Measurements from ENCODE around the gene GGN. TPM values are rescaled to one million over a fixed set of nuclear protein-coding genes. Genes with fewer than 3 reads are reported as not detected.
A peak's percentile ranks its signal among the peaks of the same experiment; 100 is the strongest.

GGN gene
- total and polyA plus RNA-seq, 12 donors = 0.13 to 0.57 (median 0.38) TPM; not detected in 6

DNA sequence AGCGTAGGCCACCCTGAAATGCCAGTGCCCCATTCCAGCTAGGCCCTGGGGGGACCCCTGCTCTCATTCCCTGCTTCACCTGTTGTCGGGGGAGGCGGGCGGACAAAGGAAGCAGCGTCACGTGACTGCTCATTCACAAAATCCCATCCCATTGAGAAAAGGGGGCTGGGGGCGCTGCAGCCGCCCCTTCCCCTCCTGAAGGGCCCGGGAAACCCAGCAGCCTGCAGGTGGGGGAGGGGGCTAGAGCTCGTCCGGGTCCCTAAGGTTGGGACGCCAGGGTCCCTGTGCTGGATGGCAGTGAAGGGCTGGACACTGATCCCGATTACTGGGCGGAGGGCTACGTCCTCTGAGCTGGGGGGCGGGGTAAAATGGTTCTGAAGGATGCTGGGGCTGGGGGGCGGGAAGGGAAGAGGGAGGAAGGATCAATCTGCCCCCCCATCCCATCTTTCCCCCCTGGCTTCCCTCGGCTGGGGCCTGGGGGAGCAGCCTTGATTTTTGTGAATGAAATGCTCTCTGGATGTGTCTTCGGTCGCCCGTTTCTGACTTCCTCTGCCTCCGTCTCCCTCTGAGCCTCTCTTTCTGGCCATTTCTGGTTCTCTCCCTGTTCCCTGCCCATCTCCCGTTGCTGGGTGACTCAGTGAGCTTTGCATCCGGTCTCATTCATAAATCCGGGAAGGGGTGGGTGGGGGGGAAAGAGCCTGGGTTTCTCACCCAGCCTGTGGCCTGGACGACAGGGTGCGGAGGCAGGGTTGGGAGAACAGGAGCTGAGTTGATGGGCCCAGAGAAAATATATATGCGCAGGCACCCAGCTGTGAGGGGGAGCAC is 1.5 kb upstream of the GGN start:
- ATAC-seq = no peak
- no peak for TF ChIP-seq CTCF (IDR thresholded peaks at IDR 0.05)
- peaks cover 15 to 52% (median 33%) of the 10 kb centered on the region in 9 donors for H3K4me1 ChIP-seq
- WGBS, 2 donors = 4 to 8% methylated on average over 26 to 28 of the region's 28 CpGs
- peaks cover 0 to 22% (median under 1%) of the 10 kb centered on the region in 9 donors for H3K36me3 ChIP-seq
- H3K4me3 ChIP-seq = peak overlapping the region in 9 of 10 donors; percentile 33 to 64 (median 57)
- DNase-seq = no peak
- intact Hi-C loops (cut with DNase I) = no loop called here
- peak overlapping the region in 7 of 10 donors; percentile 22 to 87 (median 52) for H3K27ac ChIP-seq
- H3K27me3 ChIP-seq = peaks cover 0 to 81% (median 8%) of the 10 kb centered on the region in 7 donors
- no peaks in the 10 kb centered on the region for H3K9me3 ChIP-seq

- Histone ChIP-seq H3K36me3 (peaks cover 0 to 30% (median 8%) of the 10 kb centered on the region in 9 donors), H3K27me3 (peaks cover 0 to 73% (median 0%) of the 10 kb centered on the region in 7 donors), H3K4me1 (peaks cover 15 to 51% (median 33%) of the 10 kb centered on the region in 9 donors), H3K27ac (peak within 1 kb of the TSS in 7 of 10 donors; percentile 22 to 87 (median 52)), H3K9me3 (no peaks in the 10 kb centered on the region), H3K4me3 (peak within 1 kb of the TSS; percentile 33 to 64 (median 54))
- intact Hi-C loops (cut with DNase I) = no loop called here
- peak in 5 of 8 donors; percentile 8 to 28 (median 15) for ATAC-seq
- WGBS, 2 donors = 1% methylated on average over 38 to 41 of the region's 46 CpGs
- no peak for TF ChIP-seq CTCF (IDR thresholded peaks at IDR 0.05)
- peak in 1 of 2 donors; percentile 23 for DNase-seq
These were observed 691 bp upstream of the GGN start, which contains the start of gene SPRED3 for GRCh38 chr19:38388349-38389100. SPRED3 (plus strand) TSS chr19:38388697; CDS start chr19:38390303, 1,606 bp downstream.

DNA sequence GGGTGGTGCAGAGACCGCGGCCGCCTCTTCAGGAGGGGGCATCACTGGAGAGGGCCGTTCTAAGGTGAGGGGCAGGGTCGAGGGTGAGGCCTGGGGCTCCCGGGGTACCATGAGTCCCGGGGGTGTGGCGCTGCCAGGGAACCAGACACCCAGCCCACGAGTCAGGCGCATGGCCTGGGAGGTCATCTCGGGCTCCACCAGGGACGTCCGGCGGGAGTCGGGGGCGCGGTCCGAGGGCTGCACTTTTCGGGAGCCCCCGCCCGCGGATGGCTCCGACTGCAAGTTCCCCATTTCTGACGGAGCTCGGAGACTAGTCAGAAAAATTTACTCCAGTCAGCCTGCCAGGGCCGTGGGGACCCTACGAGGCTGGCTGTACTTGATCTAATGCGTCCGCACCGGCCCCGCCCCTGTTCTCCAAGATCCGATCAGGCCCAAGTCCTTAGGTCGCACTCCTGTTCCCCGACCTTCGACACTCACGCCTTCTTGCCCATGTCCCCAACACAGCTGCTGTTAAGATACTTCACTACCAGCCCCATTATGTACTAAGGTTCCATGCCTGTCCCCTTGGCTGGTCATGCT is 774 bp downstream of the GGN start:
- peak overlapping the region in 3 of 10 donors; percentile 43 to 87 (median 52) for H3K27ac ChIP-seq
- intact Hi-C loops (cut with DNase I) = no loop called here
- DNase-seq = peak in 1 of 2 donors; percentile 28
- H3K36me3 ChIP-seq = peaks cover 0 to 45% (median 22%) of the 10 kb centered on the region in 9 donors
- peaks cover 15 to 47% (median 33%) of the 10 kb centered on the region in 9 donors for H3K4me1 ChIP-seq
- peak overlapping the region; percentile 33 to 64 (median 54) for H3K4me3 ChIP-seq
- WGBS, 2 donors = 13 to 15% methylated on average over 36 of the region's 36 CpGs
- peak in 5 of 8 donors; percentile 1 to 19 (median 3) for ATAC-seq
- no peak for TF ChIP-seq CTCF (IDR thresholded peaks at IDR 0.05)
- H3K9me3 ChIP-seq = no peaks in the 10 kb centered on the region
- peaks cover 0 to 63% (median 0%) of the 10 kb centered on the region in 7 donors for H3K27me3 ChIP-seq

Data from heart right ventricle (tissue), 16 donors.